ENCODE results near the gene RAB26. TPM values are rescaled to one million over a fixed set of nuclear protein-coding genes. Genes with fewer than 3 reads are reported as not detected.
A peak's percentile ranks its signal among the peaks of the same experiment; 100 is the strongest.

RAB26 gene
- total and polyA plus RNA-seq, 2 of the 13 experiments (the other 11 are each of a cell fraction or from before 2014, with no cell fraction given), result 0.86 to 3.6 TPM

GRCh38 chr16:2157480-2158261 lies 9.2 kb downstream of the RAB26 start (continued):
- TF ChIP-seq AHDC1 (CRISPR knock-in tag; IDR thresholded peaks at IDR 0.05; ENCODE audit: borderline replicate concordance) (0 out of 2 replicates have a peak, but pooled peaks have one; percentile 44), ZBTB34 (CRISPR knock-in tag; IDR thresholded peaks at IDR 0.05) (0 out of 2 replicates have a peak, but pooled peaks have one; percentile 48), PPARG (CRISPR knock-in tag; conservative IDR thresholded peaks at IDR 0.05) (peak; percentile 77), MNT (IDR thresholded peaks at IDR 0.05) (no peak), SMYD3 (CRISPR knock-in tag; IDR thresholded peaks at IDR 0.05) (no peak), SIX1 (CRISPR knock-in tag; IDR thresholded peaks at IDR 0.05; ENCODE audit: borderline replicate concordance) (peak; percentile 30; the same call in 1 of the 2 replicates), ZBTB37 (CRISPR knock-in tag; IDR thresholded peaks at IDR 0.05) (no peak), ETV6 (CRISPR knock-in tag; conservative IDR thresholded peaks at IDR 0.05) (no peak), SRSF9 (IDR thresholded peaks at IDR 0.05; ENCODE audit: borderline replicate concordance, insufficient read depth, low read depth, low read length, poor library complexity, severe bottlenecking) (no peak), GTF3A (CRISPR knock-in tag; conservative IDR thresholded peaks at IDR 0.05) (no peak), SNAPC2 (CRISPR knock-in tag; IDR thresholded peaks at IDR 0.05) (no peak), ZBTB21 (CRISPR knock-in tag; IDR thresholded peaks at IDR 0.05) (no peak), ZNF354B (CRISPR knock-in tag; IDR thresholded peaks at IDR 0.05) (no peak), AFF4 (CRISPR knock-in tag; IDR thresholded peaks at IDR 0.05) (no peak)
